H1 (cell line): ENCODE results near the gene MTURN. TPM values are rescaled to one million over a fixed set of nuclear protein-coding genes. Genes with fewer than 3 reads are reported as not detected.

Experiments used
- ATF2 ChIP-seq: IDR thresholded peaks from 2 replicates; pipeline ENCODE4 v1.6.1; 2012; ENCODE audit warnings: low read length, inconsistent platforms
- BACH1 ChIP-seq: IDR thresholded peaks from 2 replicates; pipeline ENCODE4 v1.6.1; 2012; ENCODE audit warnings: low read length, improper control_type of control experiment
- EP300 ChIP-seq, 2 experiments: IDR thresholded peaks; 1 replicate in 1 of 2; 2 replicates in 1 of 2; pipeline ENCODE4 v1.6.1; 2011 to 2012; ENCODE audit warnings: low read depth in 2 of 2, low read length in 2 of 2, mild to moderate bottlenecking in 2 of 2, borderline replicate concordance in 1 of 2, inconsistent platforms in 1 of 2, moderate library complexity in 1 of 2
- polyA plus RNA-seq, 7 experiments: library from polyadenylated mRNA; depleted of rRNA in 3 of 7; stranded (reverse) in 5 of 7; unstranded in 2 of 7; fragments of >200 nt in 5 of 7; fragments of 200-250 nt in 2 of 7; gene quantifications; 1 replicate in 5 of 7; 2 replicates in 1 of 7; 4 replicates in 1 of 7; pipeline versions ENCODE4 v1.2.1 to v1.2.3, GENCODE V29; 2011 to 2013; ENCODE audit warnings: missing spikeins in 2 of 7, mixed read lengths in 2 of 7
- total RNA-seq: library from RNA; stranded (reverse); fragmentation: NEBNext Ultra II Directional; extraction: Animal tissue kit (Norgen Biotek cat#: 25700); gene quantifications from 2 replicates; pipeline ENCODE4 v1.2.1, GENCODE V29; 2021

The MTURN gene
- total and polyA plus RNA-seq, 2 of the 8 experiments (the other 6 are each of a cell fraction or from before 2014, with no cell fraction given) = 2.6 to 5.8 TPM

- no peak for TF ChIP-seq EP300 (IDR thresholded peaks at IDR 0.05; ENCODE audit: borderline replicate concordance in 1 of 2, low read depth in 2 of 2, low read length in 2 of 2)
- no peak for TF ChIP-seq ATF2
- no peak for TF ChIP-seq BACH1
Measured at GRCh38 chr7:30183749-30184369, 49.1 kb downstream of the MTURN start (continued).
